Aorta (tissue), 5 donors: Measurements from ENCODE around the gene HMGXB3. TPM values are rescaled to one million over a fixed set of nuclear protein-coding genes. Genes with fewer than 3 reads are reported as not detected.
A peak's percentile ranks its signal among the peaks of the same experiment; 100 is the strongest.

Experiments
- ATAC-seq: fragments of 200-7000 bp; cut with Tn5 transposase; one replicate; pipeline ENCODE4 v1.9.1; 2022; ENCODE audit warnings: moderate library complexity; ENCODE audit not compliant: low FRiP score
- DNase-seq, 2 donors: peaks; one replicate each; pipeline ENCODE4 v3.0.0-alpha.2; 2020
- H3K27ac ChIP-seq, 2 donors: one replicate each; pipeline ENCODE4 v1.5.1; 2013; ENCODE audit warnings: low read length in 2 of 2, mild to moderate bottlenecking in 2 of 2, moderate library complexity in 2 of 2, control low read depth in 1 of 2, inconsistent platforms in 1 of 2, low read depth in 1 of 2
- H3K27me3 ChIP-seq, 2 donors: one replicate each; pipeline ENCODE4 v1.6.1; 2013; ENCODE audit warnings: control low read depth in 1 of 2, low read length in 1 of 2, mild to moderate bottlenecking in 1 of 2, moderate library complexity in 1 of 2; ENCODE audit not compliant: insufficient read depth in 2 of 2, control insufficient read depth in 1 of 2
- H3K36me3 ChIP-seq, 2 donors: one replicate each; pipeline ENCODE4 v1.6.1; 2013; ENCODE audit warnings: control low read depth in 1 of 2, low read length in 1 of 2, mild to moderate bottlenecking in 1 of 2; ENCODE audit not compliant: insufficient read depth in 2 of 2, control insufficient read depth in 1 of 2
- H3K4me1 ChIP-seq, 2 donors: one replicate each; pipeline ENCODE4 v1.6.1; 2013; ENCODE audit warnings: low read length in 2 of 2, control low read depth in 1 of 2, mild to moderate bottlenecking in 1 of 2, moderate library complexity in 1 of 2; ENCODE audit not compliant: insufficient read depth in 2 of 2, control insufficient read depth in 1 of 2
- H3K4me3 ChIP-seq, 2 donors: one replicate each; pipeline ENCODE4 v1.5.1; 2013; ENCODE audit warnings: low read length in 2 of 2, control low read depth in 1 of 2, mild to moderate bottlenecking in 1 of 2
- H3K9me3 ChIP-seq: one replicate; pipeline ENCODE4 v1.6.1; 2013; ENCODE audit warnings: mild to moderate bottlenecking, low read length; ENCODE audit not compliant: control insufficient read depth
- WGBS, 2 donors: extraction: QIAGEN DNeasy Blood & Tissue Kit; methylation state at CpG; one replicate each; pipeline ENCODE4 v1.1.7; 2013; 5-methylcytosine and 5-hydroxymethylcytosine counted together
- intact Hi-C, 2 donors: fragments of 100-400 bp; cut with DNase I; formaldehyde crosslinking; loops; one replicate each; pipeline versions ENCODE4 v1.14.2 to v1.15.0; 2022
- polyA plus RNA-seq, 2 donors: library from polyadenylated mRNA; stranded (reverse); fragments of 200-250 nt; gene quantifications; one replicate each; pipeline ENCODE4 v1.2.3, GENCODE V29; 2013
- total RNA-seq, 2 donors: library from RNA; stranded (reverse); fragmentation: NEBNext Ultra II Directional; extraction: Animal tissue kit (Norgen Biotek cat#: 25700); gene quantifications; one replicate each; pipeline ENCODE4 v1.2.1, GENCODE V29; 2021
- donor health status: healthy with polysubstance abuse.
- donor health status: Bipolar disorder and iron deficiency.
- donor health status: DM: no; HTN: no; CAD: no.
- donor health status: DM: no; HTN: no; CAD: no.
- donor health status: DM: yes; HTN: yes; CAD: no.

HMGXB3 gene
- total and polyA plus RNA-seq, 4 donors, result 2.3 to 31.0 (median 22.0) TPM

DNA sequence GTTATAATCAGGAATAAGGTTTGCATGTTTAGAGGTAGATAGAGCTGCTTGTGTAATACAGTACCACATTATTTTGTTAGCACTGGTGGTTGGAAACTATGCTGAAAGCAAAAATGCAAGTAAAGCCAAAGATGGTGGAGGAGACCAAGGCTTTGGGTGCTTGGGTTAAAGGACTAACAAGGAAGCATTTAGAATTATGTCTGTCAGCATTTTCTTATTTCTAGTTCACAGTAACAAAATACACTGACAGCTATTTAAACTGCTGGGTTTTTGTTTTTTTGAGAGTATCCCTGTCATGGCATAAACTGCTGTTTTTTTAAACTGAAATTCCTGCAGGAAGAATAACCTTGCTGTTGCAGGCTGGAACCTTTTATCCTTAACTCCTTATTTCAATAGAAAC is 6.5 kb downstream of the HMGXB3 start:
- ATAC-seq (no peak), DNase-seq (no peak)
- Histone ChIP-seq H3K27ac (no peak overlapping the region), H3K4me3 (no peak overlapping the region), H3K36me3 (peaks cover 13 to 18% of the 10 kb centered on the region in 2 donors), H3K9me3 (no peaks in the 10 kb centered on the region), H3K4me1 (no peaks in the 10 kb centered on the region), H3K27me3 (no peaks in the 10 kb centered on the region)
- intact Hi-C loops, result no loop called here

DNA sequence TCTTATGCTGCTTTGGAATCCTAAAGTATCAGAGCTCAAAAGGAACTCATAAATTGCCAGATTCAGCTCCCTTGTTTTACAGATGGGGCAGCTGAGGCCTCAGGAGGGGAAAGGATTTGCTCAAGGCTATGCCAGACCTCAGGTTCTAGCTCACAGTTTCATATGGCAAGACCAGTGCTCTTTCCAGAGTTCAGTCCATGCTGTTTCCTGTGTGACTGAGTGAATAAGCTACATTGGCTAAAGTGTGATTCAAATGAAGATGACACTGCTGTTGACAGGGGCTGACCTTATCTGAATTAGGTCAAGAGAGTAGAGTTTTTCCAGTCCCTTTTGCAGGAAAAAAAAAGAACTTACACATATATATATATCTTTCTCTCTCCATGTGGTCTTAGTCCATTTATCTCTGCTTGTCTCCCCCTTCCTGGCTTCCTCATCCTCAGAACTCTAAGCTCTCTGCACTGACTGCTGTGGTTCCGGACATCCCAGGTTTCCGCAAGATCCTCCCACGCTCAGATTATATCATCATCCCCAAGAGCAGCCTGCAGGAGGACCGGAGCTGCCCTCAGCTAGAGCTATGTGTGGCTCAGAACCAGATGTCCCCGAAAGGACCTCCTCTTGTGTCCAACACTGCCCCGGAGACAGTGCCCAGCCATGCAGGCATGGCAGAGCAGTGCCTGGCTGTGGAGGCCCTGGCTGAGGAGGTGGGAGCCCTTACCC is 9.3 kb downstream of the HMGXB3 start:
- H3K27ac ChIP-seq, result no peak overlapping the region
- ATAC-seq, result no peak
- H3K27me3 ChIP-seq, result no peaks in the 10 kb centered on the region
- WGBS, 2 donors, result 91 to 95% methylated on average over 6 of the region's 6 CpGs
- H3K9me3 ChIP-seq, result no peaks in the 10 kb centered on the region
- H3K4me3 ChIP-seq, result no peak overlapping the region
- peaks cover 19 to 20% of the 10 kb centered on the region in 2 donors for H3K36me3 ChIP-seq
- DNase-seq, result no peak
- intact Hi-C loops, result no loop called here
- H3K4me1 ChIP-seq, result no peaks in the 10 kb centered on the region

DNA sequence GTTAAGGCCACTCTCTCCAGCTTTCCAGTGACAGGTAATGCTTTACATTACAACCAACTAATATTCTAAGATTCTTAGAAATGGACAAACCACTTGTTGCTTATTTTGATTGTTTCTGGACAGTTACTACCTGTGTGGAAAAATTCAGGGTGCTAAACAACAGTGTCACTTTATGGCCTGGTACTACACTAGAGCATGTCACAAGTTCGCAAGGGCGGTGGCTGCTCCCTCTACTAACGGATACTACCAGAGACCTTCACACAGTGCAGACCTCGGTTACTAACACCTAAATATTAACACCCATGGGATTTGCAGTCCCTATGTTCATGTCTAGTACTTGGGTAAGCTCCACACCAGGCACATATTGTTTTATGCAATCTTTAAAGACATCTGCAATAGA is 13.4 kb downstream of the HMGXB3 start:
- peaks cover 14 to 21% of the 10 kb centered on the region in 2 donors for H3K36me3 ChIP-seq
- intact Hi-C loops, result no loop called here
- WGBS, 2 donors, result 90 to 92% methylated on average over 4 of the region's 4 CpGs
- no peak overlapping the region for H3K4me3 ChIP-seq
- no peak overlapping the region for H3K27ac ChIP-seq
- H3K27me3 ChIP-seq, result no peaks in the 10 kb centered on the region
- ATAC-seq, result no peak
- no peak for DNase-seq
- H3K4me1 ChIP-seq, result no peaks in the 10 kb centered on the region
- peaks cover 3% of the 10 kb centered on the region for H3K9me3 ChIP-seq

DNA sequence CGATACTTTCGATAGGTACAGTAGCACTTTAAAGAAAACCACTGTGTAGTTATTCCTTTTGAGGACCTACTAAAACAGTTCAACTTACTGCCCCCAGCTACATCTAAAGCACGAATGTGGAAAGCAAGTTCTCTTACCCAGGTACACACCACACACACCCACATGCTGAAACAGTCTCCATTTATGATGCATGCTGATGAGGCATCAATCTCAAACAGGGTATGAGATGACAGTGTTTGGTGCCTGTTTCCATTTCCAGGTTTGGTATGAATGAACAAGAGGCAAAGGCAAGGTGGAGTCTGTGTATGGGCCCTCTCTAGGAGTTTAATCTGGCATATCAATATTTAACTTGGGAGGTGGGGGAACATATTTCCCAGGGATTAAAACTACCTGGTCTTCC is 13.9 kb downstream of the HMGXB3 start:
- intact Hi-C loops, result no loop called here

DNA sequence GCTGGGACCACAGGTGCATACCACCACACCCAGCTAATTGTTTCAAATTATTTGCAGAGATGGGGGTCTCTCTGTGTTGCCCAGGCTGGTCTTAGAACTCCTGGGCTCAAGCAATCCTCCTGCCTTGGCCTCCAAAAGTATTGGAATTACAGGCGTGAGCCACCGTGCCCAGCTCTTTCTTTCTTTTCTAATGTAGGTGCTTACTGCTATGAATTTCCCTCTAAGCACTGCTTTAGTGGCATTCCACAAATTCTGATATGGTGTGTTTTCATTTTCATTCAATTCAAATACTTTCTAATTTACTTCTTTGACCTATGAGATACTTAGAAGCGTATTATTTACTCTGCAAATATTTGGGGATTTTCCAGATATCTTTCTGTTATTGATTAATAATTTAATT is 14.9 kb downstream of the HMGXB3 start:
- Histone ChIP-seq H3K9me3 (peaks cover 3% of the 10 kb centered on the region), H3K36me3 (peaks cover 10 to 20% of the 10 kb centered on the region in 2 donors), H3K27ac (no peak overlapping the region), H3K4me1 (peaks cover 0 to under 1% of the 10 kb centered on the region in 2 donors), H3K4me3 (no peak overlapping the region), H3K27me3 (no peaks in the 10 kb centered on the region)
- no peak for DNase-seq
- WGBS, 2 donors, result 97 to 98% methylated on average over 3 of the region's 3 CpGs
- intact Hi-C loops, result no loop called here
- ATAC-seq, result no peak

More for the DNA sequence above, 13.9 kb downstream of the HMGXB3 start:
- H3K27ac ChIP-seq, result no peak overlapping the region
- ATAC-seq (no peak), DNase-seq (no peak)
- peaks cover 3% of the 10 kb centered on the region for H3K9me3 ChIP-seq
- no peaks in the 10 kb centered on the region for H3K4me1 ChIP-seq
- H3K36me3 ChIP-seq, result peaks cover 14 to 21% of the 10 kb centered on the region in 2 donors
- H3K4me3 ChIP-seq, result no peak overlapping the region
- H3K27me3 ChIP-seq, result no peaks in the 10 kb centered on the region
- 97% methylated on average over 3 of the region's 3 CpGs for WGBS, 2 donors

DNA sequence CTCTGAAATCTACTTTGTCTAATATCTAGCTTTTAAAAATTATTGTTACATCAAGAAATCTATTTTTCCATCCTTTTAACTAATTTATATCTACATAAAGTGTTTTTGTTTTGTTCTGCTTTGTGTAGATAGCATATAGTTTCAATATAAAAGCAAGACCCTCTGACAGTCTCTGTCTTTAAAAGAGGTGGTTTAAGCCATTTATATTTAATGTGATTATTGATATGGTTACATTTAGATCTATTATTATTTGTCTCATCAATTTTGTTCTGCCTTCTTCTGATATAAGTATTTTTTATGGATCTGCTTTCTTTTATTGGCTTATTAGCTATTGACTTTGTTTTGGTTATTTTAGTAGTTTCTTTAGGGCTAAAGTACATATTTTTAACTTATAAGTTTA is 16.0 kb downstream of the HMGXB3 start:
- no peak for DNase-seq
- H3K36me3 ChIP-seq, result peaks cover 5 to 11% of the 10 kb centered on the region in 2 donors
- H3K27me3 ChIP-seq, result no peaks in the 10 kb centered on the region
- intact Hi-C loops, result no loop called here
- ATAC-seq, result no peak
- H3K9me3 ChIP-seq, result peaks cover 3% of the 10 kb centered on the region
- peaks cover 0 to 6% of the 10 kb centered on the region in 2 donors for H3K4me1 ChIP-seq
- no peak overlapping the region for H3K4me3 ChIP-seq
- no peak overlapping the region for H3K27ac ChIP-seq

DNA sequence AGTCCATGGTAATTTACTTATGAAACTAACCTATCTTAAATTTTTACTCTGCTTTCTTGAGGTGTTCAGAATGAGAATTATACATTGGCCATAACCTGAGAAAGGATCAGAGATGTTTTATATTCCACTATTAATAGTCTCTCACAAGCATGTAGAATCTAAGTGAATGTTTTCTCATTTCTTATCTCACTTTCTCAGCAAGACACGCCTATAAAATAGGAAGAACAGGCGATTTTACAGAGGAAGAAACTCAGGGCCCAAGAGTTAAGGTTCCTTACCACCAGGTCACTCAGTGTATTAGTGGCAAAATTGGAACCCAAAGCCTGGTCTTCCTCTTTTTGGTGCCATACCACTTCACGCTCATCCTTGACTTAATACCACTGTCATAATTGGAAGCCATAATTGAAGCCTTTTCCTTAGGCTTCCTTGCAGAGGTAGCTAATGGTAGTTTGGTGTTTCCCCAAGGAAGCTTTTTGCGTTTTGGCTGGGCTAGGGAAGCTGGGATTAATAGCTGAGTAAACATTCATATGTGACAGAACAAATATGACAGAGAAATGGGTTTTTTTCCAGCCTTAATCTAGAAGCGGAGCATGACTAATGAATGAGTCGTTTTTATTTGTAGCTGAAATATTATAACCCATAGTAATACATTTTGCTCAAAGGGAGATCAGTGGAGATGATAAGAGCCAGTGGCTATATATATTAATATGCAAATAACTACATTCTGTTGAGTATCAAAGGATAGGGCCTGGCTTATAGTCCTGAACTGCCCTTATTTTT is 16.9 kb downstream of the HMGXB3 start:
- Histone ChIP-seq H3K9me3 (peaks cover 3% of the 10 kb centered on the region), H3K4me3 (no peak overlapping the region), H3K36me3 (peaks cover 5 to 8% of the 10 kb centered on the region in 2 donors), H3K27me3 (no peaks in the 10 kb centered on the region), H3K27ac (no peak overlapping the region), H3K4me1 (peaks cover 0 to 6% of the 10 kb centered on the region in 2 donors)
- intact Hi-C loops, result no loop called here
- WGBS, 2 donors, result 51% methylated on average over 6 of the region's 6 CpGs
- DNase-seq (no peak), ATAC-seq (no peak)

DNA sequence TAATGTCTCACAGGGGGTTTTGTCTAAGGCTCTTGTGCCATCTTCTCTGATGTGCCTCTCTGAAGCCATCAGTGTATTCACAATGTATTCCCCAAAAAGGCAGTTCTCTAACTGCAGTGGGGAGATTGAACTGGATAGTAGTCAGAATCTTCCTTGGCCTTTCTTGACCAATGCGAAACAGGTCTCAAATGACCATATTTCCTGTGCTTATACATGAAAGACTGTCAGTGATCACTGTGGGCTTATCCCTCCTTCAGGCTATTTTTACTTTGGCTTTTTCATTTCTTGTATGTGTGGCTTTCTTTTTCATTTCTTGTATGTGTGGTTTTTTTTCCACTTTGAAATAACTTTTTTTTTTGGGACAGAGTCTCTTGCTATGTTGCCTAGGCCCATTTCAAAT is 19.7 kb downstream of the HMGXB3 start:
- Histone ChIP-seq H3K36me3 (peaks cover 0 to 8% of the 10 kb centered on the region in 2 donors), H3K27me3 (no peaks in the 10 kb centered on the region), H3K9me3 (peaks cover 3% of the 10 kb centered on the region), H3K27ac (peak overlapping the region in 1 of 2 donors; percentile 28), H3K4me3 (no peak overlapping the region), H3K4me1 (peaks cover 1 to 6% of the 10 kb centered on the region in 2 donors)
- 95 to 99% methylated on average over 1 of the region's 1 CpG for WGBS, 2 donors
- no peak for ATAC-seq
- DNase-seq, result no peak
- intact Hi-C loops, result no loop called here
